8988T (cell line): ENCODE results near the gene OR2T3.
"Not testable (repeated sequence)": the region's sequence is repeated elsewhere in the genome, so short reads cannot be mapped to it uniquely, and the experiment has no call there.

ENCODE experiments used
- DNase-seq: peaks from one replicate; pipeline ENCODE4 v3.0.0; 2011

OR2T3 gene

GRCh38 chr1:248473051-248473450 is at the start of gene OR2T3:
Gene OR2T3, plus strand, starts transcription at chr1:248473351. Its CDS starts 0 bp downstream, at chr1:248473351.
- DNase-seq = not testable (repeated sequence)

- DNase-seq = not testable (repeated sequence)
Observed at GRCh38 chr1:248427526-248428191, 45.5 kb upstream of the OR2T3 start.

- not testable (repeated sequence) for DNase-seq
Observed at GRCh38 chr1:248428192-248428533, 45.0 kb upstream of the OR2T3 start.

GRCh38 chr1:248431683-248432082 is 41.5 kb upstream of the OR2T3 start:
- not testable (repeated sequence) for DNase-seq

GRCh38 chr1:248432201-248432600 is 41.0 kb upstream of the OR2T3 start:
- DNase-seq = not testable (repeated sequence)

GRCh38 chr1:248433811-248434415 is 39.2 kb upstream of the OR2T3 start:
- not testable (repeated sequence) for DNase-seq

DNA sequence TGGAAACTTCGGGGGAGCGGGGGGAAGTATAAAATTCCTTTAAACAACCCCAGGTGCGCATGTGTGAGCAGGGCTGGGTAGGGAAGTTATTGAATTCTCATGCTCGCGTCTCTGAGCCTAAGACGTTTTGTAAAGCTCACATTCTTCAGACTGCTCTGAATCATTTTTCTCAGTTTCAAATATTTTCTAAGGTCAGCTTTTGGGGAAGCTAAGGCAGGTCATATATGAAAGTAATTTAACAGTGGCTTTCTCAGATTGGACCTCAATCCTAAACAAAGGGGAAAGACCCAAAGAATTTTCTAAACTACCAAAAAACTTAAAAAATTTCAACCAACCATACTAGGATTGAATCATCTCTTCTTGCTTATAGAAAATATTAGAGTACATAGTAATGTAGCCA is 38.2 kb upstream of the OR2T3 start:
- not testable (repeated sequence) for DNase-seq

- not testable (repeated sequence) for DNase-seq
Observed at GRCh38 chr1:248436303-248436702, 36.8 kb upstream of the OR2T3 start.

DNA sequence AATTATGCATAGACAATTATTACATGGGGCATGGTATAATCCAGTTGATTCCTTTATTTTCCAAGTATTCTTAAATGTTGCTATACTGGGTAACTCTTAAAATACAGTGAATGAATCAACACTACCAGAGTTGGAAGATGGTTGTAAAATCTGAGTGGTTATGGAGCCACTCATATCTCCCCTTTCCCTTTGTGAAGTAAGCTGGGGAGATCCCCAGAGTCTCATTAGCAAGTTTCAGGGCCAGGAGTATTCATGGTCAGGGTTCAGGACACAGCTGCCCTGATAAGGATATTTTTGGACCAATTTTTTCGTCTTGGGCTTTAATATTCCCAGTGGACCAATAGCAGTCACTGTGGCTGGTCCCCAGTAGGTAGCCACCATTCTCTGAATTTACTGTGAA is 34.5 kb upstream of the OR2T3 start:
- DNase-seq = not testable (repeated sequence)

- DNase-seq = not testable (repeated sequence)
Observed at GRCh38 chr1:248439283-248439682, 33.9 kb upstream of the OR2T3 start.

DNA sequence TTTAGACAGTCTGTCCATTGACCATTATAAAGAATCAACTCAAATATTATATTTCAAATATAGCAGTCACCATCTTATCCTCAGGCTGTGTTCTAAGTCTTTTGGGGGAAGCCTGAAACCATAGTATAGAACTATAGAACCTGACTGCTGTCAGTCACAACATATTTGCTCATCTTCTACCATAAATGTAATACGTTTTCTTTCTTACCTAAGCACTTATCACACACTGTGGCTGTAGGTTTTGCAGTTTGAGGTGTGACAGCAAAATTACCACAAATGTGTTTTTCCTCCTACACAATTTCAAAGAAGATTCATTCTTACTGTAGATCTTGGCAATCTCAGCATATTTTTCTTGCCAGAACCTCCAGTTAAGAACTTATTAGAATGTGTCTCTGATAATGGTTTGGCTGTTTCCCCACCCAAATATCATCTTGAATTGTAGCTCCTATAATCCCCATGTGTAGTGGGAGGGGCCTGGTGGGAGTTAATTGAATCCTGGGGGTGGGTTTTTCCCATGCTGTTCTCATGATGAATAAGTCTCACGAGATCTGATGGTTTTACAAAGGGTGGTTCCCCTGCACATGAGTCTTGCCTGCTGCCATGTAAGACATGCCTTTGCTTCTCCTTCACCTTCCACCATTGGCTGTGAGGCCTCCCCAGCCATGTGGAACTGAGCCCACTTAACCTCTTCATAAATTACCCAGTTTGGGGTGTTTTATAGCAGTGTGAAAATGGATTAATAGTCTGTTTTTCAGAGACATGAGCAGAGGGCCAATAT is 30.5 kb upstream of the OR2T3 start:
- not testable (repeated sequence) for DNase-seq

GRCh38 chr1:248444603-248445002 is 28.5 kb upstream of the OR2T3 start:
- not testable (repeated sequence) for DNase-seq

GRCh38 chr1:248445399-248445798 is 27.8 kb upstream of the OR2T3 start, which contains the start of gene OR2T2:
Gene OR2T2, plus strand, starts transcription at chr1:248445637. Its CDS starts 7,161 bp downstream, at chr1:248452798.
- DNase-seq = not testable (repeated sequence)

GRCh38 chr1:248448409-248449074 is 24.6 kb upstream of the OR2T3 start:
- not testable (repeated sequence) for DNase-seq

- DNase-seq = not testable (repeated sequence)
Observed at GRCh38 chr1:248449821-248450465, 23.2 kb upstream of the OR2T3 start.

- DNase-seq = not testable (repeated sequence)
Observed at GRCh38 chr1:248450466-248451145, 22.5 kb upstream of the OR2T3 start.

GRCh38 chr1:248453619-248454018 is 19.5 kb upstream of the OR2T3 start:
- DNase-seq = not testable (repeated sequence)

- not testable (repeated sequence) for DNase-seq
Observed at GRCh38 chr1:248455045-248455444, 18.1 kb upstream of the OR2T3 start.

DNA sequence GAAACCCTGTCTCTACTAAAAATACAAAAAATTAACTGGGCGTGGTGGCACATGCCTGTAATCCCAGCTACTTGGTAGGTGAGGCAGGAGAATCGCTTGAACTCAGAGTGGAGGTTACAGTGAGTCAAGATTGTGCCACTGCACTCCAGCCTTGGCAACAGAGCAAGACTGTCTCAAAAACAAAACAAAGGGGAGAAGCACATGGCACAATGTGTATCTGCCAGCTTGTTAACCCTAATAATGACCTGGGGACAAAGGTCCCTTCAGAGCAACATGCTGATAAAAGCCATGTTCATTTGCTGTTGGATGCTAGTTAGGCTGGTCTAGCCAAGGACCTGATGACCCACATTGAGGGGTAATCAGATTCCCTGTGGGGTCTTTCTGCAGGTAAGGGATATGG is 16.5 kb upstream of the OR2T3 start:
- not testable (repeated sequence) for DNase-seq

DNA sequence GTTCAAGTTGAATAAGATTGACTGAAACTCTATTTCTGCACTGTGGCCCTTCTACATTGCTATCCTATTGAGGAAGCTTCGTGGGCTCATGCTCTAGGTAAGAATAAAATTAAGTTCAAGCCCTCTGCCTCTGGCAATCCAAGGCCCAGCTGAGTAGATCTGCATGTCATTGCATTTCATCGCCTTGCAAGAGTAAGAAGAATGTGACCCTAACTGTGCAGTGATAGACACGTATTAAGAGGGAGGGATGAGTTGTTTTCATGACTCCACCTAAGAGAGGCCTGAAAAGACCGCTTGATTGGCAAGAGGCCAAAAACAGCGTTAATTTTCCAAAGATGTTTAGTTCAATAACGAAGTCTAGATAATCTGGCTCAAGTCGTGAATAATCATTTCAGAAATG is 14.0 kb upstream of the OR2T3 start:
- DNase-seq = not testable (repeated sequence)

DNA sequence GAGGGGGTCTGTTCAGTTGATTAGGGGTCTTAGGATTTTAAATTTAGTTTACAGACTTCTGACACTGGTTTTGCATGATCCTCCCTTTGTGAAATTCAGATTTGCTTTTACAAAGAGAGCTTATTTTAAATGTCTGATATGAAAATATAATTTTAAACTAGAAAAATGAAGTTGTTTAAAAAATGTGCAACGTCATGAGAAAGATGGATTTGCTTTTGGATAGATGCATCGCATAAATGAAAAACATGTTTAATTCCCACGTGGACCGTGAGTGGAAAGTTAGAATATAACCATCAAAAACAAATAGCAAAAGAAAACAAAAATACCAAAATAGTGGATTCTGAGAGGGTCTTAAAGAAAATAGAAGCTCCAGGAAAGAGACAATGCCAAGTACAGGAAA is 2.0 kb upstream of the OR2T3 start:
- DNase-seq = no peak

- not testable (repeated sequence) for DNase-seq
Observed at GRCh38 chr1:248472111-248472510, 1.0 kb upstream of the OR2T3 start.
